Activated T-helper 1 cell treated with anti-CD3 and anti-CD28 coated beads, Interleukin-12 subunit alpha, Interleukin-12 subunit beta, Interleukin-2, Interleukin-4 antibody, amounts not matched to agents 30 ng/mL and 10 ng/mL and 1 ng/mL, durations not matched to agents 14 hours and 24 hours and 36 hours (primary cell): ENCODE results near the gene SPPL2B. TPM values are rescaled to one million over a fixed set of nuclear protein-coding genes. Genes with fewer than 3 reads are reported as not detected.

Experiments
- DNase-seq: peaks from one replicate; pipeline ENCODE4 v3.0.0; 2021; ENCODE audit warnings: low spot score
- H3K27ac Mint-ChIP-seq: one replicate; pipeline ENCODE4 v1.8.0; 2021; ENCODE audit warnings: mild to moderate bottlenecking, mixed read lengths
- H3K27me3 Mint-ChIP-seq: one replicate; pipeline ENCODE4 v1.8.0; 2022; ENCODE audit warnings: mild to moderate bottlenecking, moderate library complexity, mixed read lengths; ENCODE audit not compliant: insufficient read depth
- H3K36me3 Mint-ChIP-seq: one replicate; pipeline ENCODE4 v1.8.0; 2021; ENCODE audit warnings: low read depth, mixed read lengths
- H3K4me1 Mint-ChIP-seq: one replicate; pipeline ENCODE4 v1.8.0; 2021; ENCODE audit warnings: low read depth, mixed read lengths
- H3K4me3 Mint-ChIP-seq: one replicate; pipeline ENCODE4 v1.8.0; 2021; ENCODE audit warnings: mild to moderate bottlenecking, moderate library complexity, mixed read lengths
- H3K9me3 Mint-ChIP-seq: one replicate; pipeline ENCODE4 v1.8.0; 2021; ENCODE audit warnings: mixed read lengths
- intact Hi-C: fragments of 100-400 bp; cut with micrococcal nuclease; formaldehyde crosslinking; loops from one replicate; pipeline ENCODE4 v1.15.1; 2024
- total RNA-seq: library from RNA; stranded (reverse); gene quantifications from 2 replicates; pipeline ENCODE4 v1.2.3, GENCODE V29; 2022

The SPPL2B gene
- total RNA-seq, 1 donor from 2014 or later, result 71.4 TPM

DNA sequence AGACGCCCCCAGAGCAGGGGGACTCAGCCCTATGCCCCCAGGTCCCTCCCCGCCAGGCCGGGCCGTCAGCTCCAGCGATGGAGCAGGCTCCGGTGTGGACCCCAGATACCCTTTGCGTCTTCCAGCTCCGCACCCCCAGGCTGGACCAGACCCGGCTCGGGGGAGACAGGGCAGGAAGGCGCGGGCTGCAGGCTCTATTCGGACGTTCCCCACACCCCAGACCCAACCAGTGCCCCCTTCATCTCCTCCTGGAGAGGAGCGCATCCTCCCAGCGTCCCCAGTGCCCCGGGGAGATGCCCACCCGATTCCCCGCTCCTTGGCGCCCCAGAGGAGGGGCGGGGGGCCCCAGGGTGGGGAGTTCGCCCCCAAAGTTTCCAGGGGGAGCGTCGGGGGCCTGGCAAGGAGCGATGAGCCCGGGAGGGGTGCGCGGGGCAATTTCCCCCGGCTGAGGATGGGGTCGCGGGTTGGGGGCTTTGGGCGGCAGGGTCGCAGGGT, 20.9 kb upstream of the SPPL2B start:
- peaks cover 64% of the 10 kb centered on the region for H3K27me3 Mint-ChIP-seq
- no peak overlapping the region for H3K27ac Mint-ChIP-seq
- H3K9me3 Mint-ChIP-seq, result no peaks in the 10 kb centered on the region
- H3K4me1 Mint-ChIP-seq, result no peaks in the 10 kb centered on the region
- H3K36me3 Mint-ChIP-seq, result peaks cover 2% of the 10 kb centered on the region
- intact Hi-C loops, result no loop called here
- H3K4me3 Mint-ChIP-seq, result no peak overlapping the region
- DNase-seq, result no peak

DNA sequence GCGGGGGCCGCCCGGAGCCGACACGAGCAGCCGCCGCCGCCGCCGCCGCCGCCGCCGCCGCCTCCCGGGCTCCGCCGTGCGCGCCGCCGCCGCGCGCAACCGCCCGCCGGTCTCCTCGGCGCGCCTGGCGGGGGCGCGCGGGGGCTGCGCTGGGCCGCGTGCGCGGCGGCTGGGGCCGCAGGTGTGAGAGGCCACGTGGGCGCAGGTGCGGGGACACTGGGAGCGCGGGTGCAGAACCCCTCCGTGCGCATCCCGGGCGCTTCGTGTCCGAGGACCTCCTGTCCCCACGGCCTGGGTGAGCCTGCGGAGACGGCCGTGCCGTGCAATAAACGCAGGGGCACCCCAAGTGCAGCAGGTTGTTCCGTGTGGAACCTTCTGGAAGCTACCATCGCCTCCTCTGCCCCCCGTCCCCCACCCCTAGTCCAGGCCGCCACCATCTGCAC, 20.3 kb upstream of the SPPL2B start, which contains the start of gene LINGO3:
Gene LINGO3 (minus strand): TSS at position 41 of the 443 bp plus-strand sequence. CDS start 16,378 bp downstream, outside the sequence.
- Mint-ChIP-seq H3K27me3 (peaks cover 59% of the 10 kb centered on the region), H3K36me3 (peaks cover 2% of the 10 kb centered on the region), H3K9me3 (no peaks in the 10 kb centered on the region)

DNA sequence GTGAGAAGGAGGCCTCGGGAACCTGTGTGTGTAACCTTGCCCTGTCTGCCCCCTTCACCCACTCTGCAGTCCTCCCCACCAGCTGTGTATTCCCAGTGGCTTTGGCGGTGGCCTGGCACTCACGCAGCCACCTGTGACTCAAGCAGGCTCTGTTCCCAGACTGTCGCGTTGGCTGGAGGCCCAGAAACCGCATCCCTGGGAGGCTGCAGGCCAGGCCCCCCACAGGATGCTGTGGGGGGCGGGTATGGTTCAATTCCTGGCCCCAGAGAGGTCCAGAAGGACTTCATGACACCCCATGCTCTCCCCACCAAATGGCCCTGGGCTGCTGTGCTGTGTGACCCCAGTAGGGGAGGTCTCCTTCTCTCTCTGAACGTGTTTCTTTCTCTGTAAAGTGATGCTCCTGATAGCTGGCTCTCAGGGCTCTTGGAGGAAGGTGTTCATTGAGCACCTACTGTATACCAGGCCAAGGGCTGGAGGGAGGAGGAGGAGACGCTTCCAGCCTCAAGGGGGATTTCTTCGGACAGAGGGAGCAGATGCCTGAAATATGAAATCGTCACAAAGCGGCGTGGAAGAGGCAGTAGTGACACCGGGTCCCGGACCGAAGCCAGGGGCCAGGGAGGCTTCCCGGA, 18.6 kb upstream of the SPPL2B start:
- no peaks in the 10 kb centered on the region for H3K4me1 Mint-ChIP-seq
- H3K27ac Mint-ChIP-seq, result no peak overlapping the region
- DNase-seq, result no peak
- H3K4me3 Mint-ChIP-seq, result no peak overlapping the region
- intact Hi-C loops, result no loop called here
- H3K27me3 Mint-ChIP-seq, result peaks cover 55% of the 10 kb centered on the region
- peaks cover 2% of the 10 kb centered on the region for H3K36me3 Mint-ChIP-seq
- peaks cover 6% of the 10 kb centered on the region for H3K9me3 Mint-ChIP-seq

More for the DNA sequence above, 20.3 kb upstream of the SPPL2B start, which contains the start of gene LINGO3:
- DNase-seq, result no peak
- Mint-ChIP-seq H3K4me3 (peak within 1 kb of the TSS; percentile 60), H3K4me1 (no peaks in the 10 kb centered on the region), H3K27ac (peak within 1 kb of the TSS; percentile 55)
- intact Hi-C loops, result no loop called here

DNA sequence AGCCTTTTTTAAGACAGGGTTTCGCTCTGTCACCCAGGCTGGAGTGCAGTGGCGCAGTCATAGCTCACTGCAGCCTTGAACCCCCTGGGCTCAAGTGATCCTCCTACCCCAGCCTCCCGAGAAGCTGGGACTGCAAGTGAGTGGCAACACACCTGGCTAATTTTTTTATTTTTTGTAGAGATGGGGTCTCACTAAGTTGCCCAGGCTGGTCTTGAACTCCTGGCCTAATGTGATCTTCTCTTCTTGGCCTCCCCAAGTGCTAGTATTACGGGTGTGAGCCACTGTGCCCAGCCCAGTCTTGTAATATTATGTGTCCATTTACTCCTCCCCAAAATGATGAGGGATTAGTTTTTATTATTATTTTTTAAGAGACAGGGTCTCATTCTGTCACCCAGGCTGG, 17.4 kb upstream of the SPPL2B start:
- Mint-ChIP-seq H3K4me1 (no peaks in the 10 kb centered on the region), H3K27me3 (peaks cover 50% of the 10 kb centered on the region), H3K27ac (no peak overlapping the region), H3K4me3 (no peak overlapping the region), H3K36me3 (peaks cover 4% of the 10 kb centered on the region), H3K9me3 (peaks cover 16% of the 10 kb centered on the region)
- intact Hi-C loops, result no loop called here
- no peak for DNase-seq

DNA sequence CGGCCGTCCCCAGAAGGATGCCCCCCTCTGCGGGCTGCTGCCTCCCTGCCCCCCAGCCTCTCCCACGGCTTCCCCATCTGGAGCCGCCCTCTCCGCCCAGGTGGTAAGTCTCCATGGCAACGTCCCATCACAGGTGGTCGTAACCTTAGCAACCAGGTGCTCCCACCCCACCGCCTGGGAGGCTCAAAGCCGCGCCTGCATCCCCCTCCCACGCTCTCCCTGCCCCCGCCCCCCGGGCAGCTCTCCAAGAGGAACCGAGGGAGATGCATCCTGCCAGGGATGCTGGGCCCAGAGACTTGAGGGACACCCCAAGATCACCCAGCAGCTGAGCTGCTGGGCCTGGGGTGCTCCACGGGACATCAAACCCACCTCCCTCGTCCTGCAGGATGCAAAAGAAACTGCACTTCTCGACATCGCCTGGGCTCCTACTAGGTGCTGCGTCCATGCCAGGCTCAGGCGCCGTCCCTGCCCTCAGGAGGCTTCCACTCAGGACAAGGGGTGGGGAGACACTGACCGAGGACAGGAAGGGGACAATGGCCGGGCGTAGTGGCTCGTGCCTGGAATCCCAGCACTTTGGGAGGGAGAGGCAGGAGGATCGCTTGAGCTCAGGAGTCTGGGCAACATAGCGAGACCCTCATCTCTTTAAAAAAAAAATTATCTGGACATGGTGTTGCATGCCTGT, 15.5 kb upstream of the SPPL2B start:
- peaks cover 4% of the 10 kb centered on the region for H3K36me3 Mint-ChIP-seq
- no peak overlapping the region for H3K4me3 Mint-ChIP-seq
- peaks cover 16% of the 10 kb centered on the region for H3K9me3 Mint-ChIP-seq
- no peak overlapping the region for H3K27ac Mint-ChIP-seq
- H3K4me1 Mint-ChIP-seq, result no peaks in the 10 kb centered on the region
- no peak for DNase-seq
- intact Hi-C loops, result no loop called here
- H3K27me3 Mint-ChIP-seq, result peaks cover 39% of the 10 kb centered on the region

DNA sequence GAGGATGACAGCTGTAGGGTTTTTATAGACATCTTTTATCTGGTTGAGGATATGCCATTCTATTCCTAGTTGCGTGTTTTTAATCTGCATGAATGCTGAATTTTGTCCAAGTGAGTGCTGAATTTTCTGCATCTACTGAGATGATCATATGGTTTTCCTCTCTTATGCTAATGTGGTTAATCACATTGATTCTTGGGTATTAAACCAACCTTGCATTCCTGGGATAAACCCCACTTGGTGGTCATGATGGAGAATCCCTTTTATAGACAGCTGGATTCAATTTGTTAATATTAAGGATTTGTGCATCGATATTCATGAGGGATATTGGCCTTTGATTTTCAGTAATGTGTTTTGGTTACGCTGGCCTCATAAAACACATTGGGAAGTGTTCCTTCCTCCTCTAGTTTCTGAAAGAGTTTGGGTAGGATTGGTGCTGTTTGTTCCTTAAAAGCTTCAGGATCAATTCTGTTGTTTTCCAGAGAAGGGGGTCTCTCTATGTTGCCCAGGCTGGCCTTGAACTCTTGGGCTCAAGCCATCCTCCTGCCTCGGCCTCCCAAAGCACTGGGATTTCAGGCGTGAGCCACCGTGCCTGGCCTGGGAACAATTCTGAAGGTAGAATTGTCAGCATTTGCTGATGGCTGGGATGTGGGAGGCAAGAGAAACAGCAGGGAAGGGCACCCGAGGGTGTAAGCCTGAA, 13.2 kb upstream of the SPPL2B start:
- intact Hi-C loops, result no loop called here
- H3K36me3 Mint-ChIP-seq, result peaks cover 2% of the 10 kb centered on the region
- DNase-seq, result no peak
- no peaks in the 10 kb centered on the region for H3K4me1 Mint-ChIP-seq
- no peak overlapping the region for H3K27ac Mint-ChIP-seq
- peaks cover 21% of the 10 kb centered on the region for H3K27me3 Mint-ChIP-seq
- H3K9me3 Mint-ChIP-seq, result peaks cover 16% of the 10 kb centered on the region
- no peak overlapping the region for H3K4me3 Mint-ChIP-seq

DNA sequence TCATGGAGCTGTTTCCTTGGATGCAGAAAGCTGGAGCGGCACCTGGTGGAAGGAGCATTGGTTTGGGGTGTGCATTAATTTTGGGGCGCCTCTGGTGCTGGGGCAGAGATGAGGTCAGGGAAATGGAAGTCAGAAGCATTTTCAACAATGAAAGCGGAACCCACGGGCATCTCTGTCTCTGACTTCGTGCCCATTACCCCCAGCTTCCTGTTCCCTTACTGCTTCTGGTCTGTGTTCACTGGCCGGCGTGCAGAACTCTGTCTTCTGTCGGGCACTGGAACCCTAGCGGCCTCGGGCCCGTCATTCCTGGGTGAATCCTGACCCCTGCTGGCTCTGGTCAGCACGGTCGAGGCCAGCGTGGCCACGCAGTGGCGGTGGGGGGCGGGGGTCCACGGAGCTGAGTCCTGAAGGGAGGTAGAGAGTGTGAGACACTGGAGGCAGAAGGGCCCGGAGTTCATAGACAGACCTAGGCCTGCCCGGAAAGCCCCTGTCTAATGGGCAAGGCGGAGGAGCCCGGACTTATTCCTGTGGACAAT, 12.6 kb upstream of the SPPL2B start:
- intact Hi-C loops, result no loop called here
- H3K4me1 Mint-ChIP-seq, result no peaks in the 10 kb centered on the region
- H3K9me3 Mint-ChIP-seq, result peaks cover 16% of the 10 kb centered on the region
- H3K36me3 Mint-ChIP-seq, result peaks cover 2% of the 10 kb centered on the region
- no peak overlapping the region for H3K4me3 Mint-ChIP-seq
- peaks cover 15% of the 10 kb centered on the region for H3K27me3 Mint-ChIP-seq
- H3K27ac Mint-ChIP-seq, result no peak overlapping the region
- DNase-seq, result no peak

DNA sequence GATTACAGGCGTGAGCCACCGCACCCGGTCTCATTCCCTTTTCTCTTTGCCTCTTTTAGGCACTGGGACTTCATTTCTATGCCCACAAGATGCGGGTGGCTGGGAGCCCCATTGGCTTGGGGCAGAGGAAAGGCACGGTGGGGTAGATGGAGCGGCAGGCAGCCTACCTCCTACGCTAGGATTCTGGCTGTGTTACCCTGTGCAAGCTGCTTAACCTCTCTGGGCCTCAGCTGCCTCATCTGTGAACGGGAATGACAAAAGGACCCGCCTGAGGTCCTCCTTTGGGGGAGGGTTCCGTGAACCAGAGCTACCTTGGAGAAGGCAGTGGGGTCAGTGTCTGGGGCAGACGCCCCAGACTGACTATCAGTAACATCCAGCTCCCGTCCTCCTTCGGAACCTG, 11.2 kb upstream of the SPPL2B start:
- Mint-ChIP-seq H3K36me3 (peaks cover 2% of the 10 kb centered on the region), H3K27me3 (peaks cover 9% of the 10 kb centered on the region), H3K9me3 (peaks cover 16% of the 10 kb centered on the region), H3K4me1 (no peaks in the 10 kb centered on the region), H3K4me3 (no peak overlapping the region), H3K27ac (no peak overlapping the region)
- no peak for DNase-seq
- intact Hi-C loops, result no loop called here

DNA sequence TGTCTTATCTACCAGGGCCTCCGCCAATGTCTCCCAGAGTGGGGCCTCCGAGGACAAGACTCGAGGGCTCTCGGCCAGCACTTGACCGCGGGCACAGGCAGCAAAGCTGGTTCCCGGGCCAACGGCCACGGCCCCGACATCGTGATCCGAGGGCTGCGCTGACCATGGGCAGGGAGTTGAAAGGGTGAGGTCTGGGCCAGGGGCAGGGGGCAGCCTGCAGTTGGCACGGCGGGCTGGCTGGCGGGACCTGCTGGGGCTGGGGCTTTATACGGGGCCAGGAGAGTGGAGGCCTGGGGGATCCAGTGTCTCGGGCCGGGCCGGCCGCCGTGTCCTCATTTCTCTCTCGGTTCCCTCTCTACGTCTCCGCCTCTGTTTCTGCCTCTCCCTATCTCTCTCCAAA, 10.7 kb upstream of the SPPL2B start:
- Mint-ChIP-seq H3K9me3 (peaks cover 16% of the 10 kb centered on the region), H3K4me3 (no peak overlapping the region), H3K36me3 (peaks cover 4% of the 10 kb centered on the region), H3K27me3 (peaks cover 9% of the 10 kb centered on the region), H3K4me1 (no peaks in the 10 kb centered on the region), H3K27ac (no peak overlapping the region)
- no peak for DNase-seq
- intact Hi-C loops, result no loop called here

DNA sequence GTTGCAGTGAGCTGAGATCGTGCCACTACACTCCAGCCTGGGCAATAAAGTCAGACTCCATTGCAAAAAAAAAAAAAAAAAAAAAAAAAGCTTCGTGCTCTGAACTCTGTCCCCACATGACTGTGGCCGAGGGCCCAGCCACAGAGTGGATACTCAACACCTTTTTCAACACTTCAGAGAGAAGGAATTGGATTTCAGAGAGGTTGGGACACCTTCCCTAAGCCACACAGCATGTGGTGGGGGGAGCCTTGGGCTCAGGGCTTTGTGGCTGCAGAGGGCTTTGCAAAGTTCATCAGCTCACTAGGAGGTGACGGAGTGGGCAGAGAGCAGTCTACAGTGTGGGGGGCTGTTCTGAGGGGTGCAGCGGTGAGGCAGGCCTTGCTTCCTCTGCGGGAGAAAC, 9.6 kb upstream of the SPPL2B start:
- peaks cover 16% of the 10 kb centered on the region for H3K9me3 Mint-ChIP-seq
- no peaks in the 10 kb centered on the region for H3K4me1 Mint-ChIP-seq
- H3K27me3 Mint-ChIP-seq, result peaks cover 5% of the 10 kb centered on the region
- H3K27ac Mint-ChIP-seq, result no peak overlapping the region
- H3K36me3 Mint-ChIP-seq, result peaks cover 7% of the 10 kb centered on the region
- H3K4me3 Mint-ChIP-seq, result no peak overlapping the region
- intact Hi-C loops, result no loop called here
- DNase-seq, result no peak

DNA sequence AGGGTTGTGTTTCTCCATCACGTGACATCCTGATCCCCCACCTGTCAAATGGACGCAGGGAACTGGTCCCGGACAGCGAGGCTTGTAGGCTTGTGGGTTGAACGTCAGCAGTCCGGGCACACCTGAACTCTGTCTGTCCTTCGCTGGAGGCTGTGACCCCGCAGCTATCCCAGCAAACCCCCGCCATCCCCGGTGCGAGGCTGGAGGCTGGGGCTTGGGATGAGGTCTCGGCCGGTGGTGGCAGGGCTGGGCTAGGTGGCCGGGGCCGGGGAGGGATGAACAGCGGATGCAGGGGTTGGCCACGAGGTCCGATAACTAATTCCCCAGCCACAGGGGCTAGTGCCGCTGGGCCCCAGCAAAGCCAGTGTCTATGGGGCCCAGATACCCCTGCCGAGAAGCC, 8.9 kb upstream of the SPPL2B start:
- Mint-ChIP-seq H3K4me1 (no peaks in the 10 kb centered on the region), H3K36me3 (peaks cover 7% of the 10 kb centered on the region), H3K27me3 (peaks cover under 1% of the 10 kb centered on the region), H3K27ac (no peak overlapping the region), H3K9me3 (peaks cover 14% of the 10 kb centered on the region), H3K4me3 (no peak overlapping the region)
- DNase-seq, result no peak
- intact Hi-C loops, result no loop called here

DNA sequence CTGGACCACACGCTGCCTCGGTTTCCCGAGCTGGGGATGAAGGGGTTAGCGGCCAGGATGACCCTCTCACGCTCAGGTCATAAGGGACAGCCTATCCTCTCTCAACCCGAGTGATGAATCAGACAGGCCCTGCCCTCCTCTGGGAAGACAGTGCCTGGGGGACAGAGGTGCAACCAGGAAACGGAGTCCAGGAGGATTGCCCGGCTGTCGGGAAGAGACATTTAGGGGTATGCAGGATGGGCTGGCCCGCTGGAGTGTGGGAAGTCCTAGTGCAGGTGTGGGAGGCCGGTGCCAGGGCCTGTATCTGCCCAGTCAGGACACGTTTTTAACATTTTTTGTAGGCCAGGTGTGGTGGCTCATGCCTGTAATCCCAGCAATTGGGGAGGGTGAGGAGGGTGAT, 8.4 kb upstream of the SPPL2B start:
- DNase-seq, result no peak
- Mint-ChIP-seq H3K4me1 (no peaks in the 10 kb centered on the region), H3K36me3 (peaks cover 6% of the 10 kb centered on the region), H3K27ac (no peak overlapping the region), H3K27me3 (no peaks in the 10 kb centered on the region), H3K4me3 (no peak overlapping the region), H3K9me3 (peaks cover 9% of the 10 kb centered on the region)
- intact Hi-C loops, result no loop called here

DNA sequence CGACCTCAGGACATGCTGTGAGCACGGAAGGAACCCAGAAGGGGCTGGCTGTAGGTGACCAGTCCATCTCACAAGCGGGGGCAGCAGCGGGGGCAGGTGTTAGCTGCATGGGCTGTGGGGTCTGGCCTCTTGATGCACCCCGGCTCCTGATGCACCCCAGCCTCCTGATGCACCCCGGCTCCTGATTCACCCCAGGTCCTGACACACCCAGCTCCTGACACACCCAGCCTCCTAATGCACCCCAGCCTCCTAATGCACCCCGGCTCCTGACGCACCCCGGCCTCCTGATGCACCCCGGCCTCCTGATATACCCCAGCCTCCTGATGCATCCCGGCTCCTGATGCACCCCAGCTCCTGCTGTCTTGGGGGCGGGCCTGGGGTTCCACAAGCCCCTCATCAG, 7.5 kb upstream of the SPPL2B start:
- Mint-ChIP-seq H3K9me3 (no peaks in the 10 kb centered on the region), H3K27ac (no peak overlapping the region), H3K4me3 (no peak overlapping the region), H3K36me3 (peaks cover 9% of the 10 kb centered on the region), H3K27me3 (no peaks in the 10 kb centered on the region), H3K4me1 (peaks cover 9% of the 10 kb centered on the region)
- intact Hi-C loops, result no loop called here
- DNase-seq, result no peak
